Chondrocyte (in vitro differentiated cells): ENCODE data around the gene TSPYL2. TPM values are rescaled to one million over a fixed set of nuclear protein-coding genes. Genes with fewer than 3 reads are reported as not detected.

Experiments used
- DNase-seq: peaks from one replicate; pipeline ENCODE4 v3.0.0; 2021; ENCODE audit warnings: mixed read lengths, low spot score
- H3K27ac Mint-ChIP-seq: one replicate; pipeline ENCODE4 v1.8.0; 2021; ENCODE audit warnings: mild to moderate bottlenecking, moderate library complexity, mixed read lengths; ENCODE audit not compliant: unreplicated experiment
- H3K27me3 Mint-ChIP-seq: 2 replicates; pipeline ENCODE4 v1.8.0; 2021; ENCODE audit warnings: low read depth, mixed read lengths
- H3K36me3 Mint-ChIP-seq: 2 replicates; pipeline ENCODE4 v1.8.0; 2021; ENCODE audit warnings: low read depth, mixed read lengths
- H3K4me1 Mint-ChIP-seq: 2 replicates; pipeline ENCODE4 v1.8.0; 2021; ENCODE audit warnings: low read depth, mild to moderate bottlenecking, mixed read lengths
- H3K4me3 Mint-ChIP-seq: one replicate; pipeline ENCODE4 v1.8.0; 2021; ENCODE audit warnings: mild to moderate bottlenecking, moderate library complexity, mixed read lengths; ENCODE audit not compliant: unreplicated experiment
- H3K9me3 Mint-ChIP-seq: 2 replicates; pipeline ENCODE4 v1.8.0; 2021; ENCODE audit warnings: low read depth, mixed read lengths
- long read RNA-seq: library from polyadenylated mRNA; stranded (forward); transcript quantifications from one replicate; pipeline ENCODE4 v2.0.0, GENCODE V29; 2021
- total RNA-seq: library from RNA; stranded (reverse); gene quantifications from 3 replicates; pipeline ENCODE4 v1.2.1, GENCODE V29; 2021
- TF ChIP-seq, protein P1 (sequence below): fragments of 200-600 bp; sonication (generic); IDR thresholded peaks from 2 replicates; pipeline ENCODE4 v1.5.0; 2021; ENCODE audit warnings: antibody characterized with exemption, mild to moderate bottlenecking, moderate library complexity

The TSPYL2 gene
- 25.9 to 42.5 TPM (median 29.8 TPM) in 3 replicates for total RNA-seq
- long read RNA-seq, transcript TSPYL2-201 (7 exons, 2,815 nt), result major isoform, 53 of 91 reads
- long read RNA-seq, partial matches to known transcripts, result 2 of 91 reads
- long read RNA-seq, other reads (novel, unspliced or antisense), result 36 of 91 reads

DNA sequence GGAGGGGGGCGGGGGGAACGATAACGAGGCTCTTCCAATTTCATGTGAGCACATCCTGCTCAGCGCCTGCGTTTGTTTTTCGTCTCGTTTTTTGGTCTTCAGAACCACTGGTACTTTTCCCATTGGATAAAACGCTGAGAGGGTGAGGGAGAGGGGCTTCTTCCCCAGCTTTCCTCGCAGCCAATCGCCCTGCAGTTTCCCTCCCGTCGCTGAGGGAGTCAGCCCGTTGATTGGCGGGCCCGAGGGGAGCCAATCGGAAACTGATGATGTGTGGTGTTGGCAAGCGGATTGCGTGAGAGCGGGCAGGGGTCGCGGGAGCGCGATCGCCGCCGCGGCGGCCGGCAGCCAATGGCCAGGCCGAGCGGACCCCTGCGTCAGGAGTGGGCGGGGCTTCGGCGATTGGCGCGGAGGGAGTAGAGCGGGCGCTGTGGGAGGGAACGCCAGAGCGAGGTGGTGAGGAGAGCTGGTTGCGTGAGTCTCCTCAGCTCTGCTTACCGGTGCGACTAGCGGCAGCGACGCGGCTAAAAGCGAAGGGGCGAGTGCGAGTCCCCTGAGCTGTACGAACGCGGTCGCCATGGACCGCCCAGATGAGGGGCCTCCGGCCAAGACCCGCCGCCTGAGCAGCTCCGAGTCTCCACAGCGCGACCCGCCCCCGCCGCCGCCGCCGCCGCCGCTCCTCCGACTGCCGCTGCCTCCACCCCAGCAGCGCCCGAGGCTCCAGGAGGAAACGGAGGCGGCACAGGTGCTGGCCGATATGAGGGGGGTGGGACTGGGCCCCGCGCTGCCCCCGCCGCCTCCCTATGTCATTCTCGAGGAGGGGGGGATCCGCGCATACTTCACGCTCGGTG is at the start of gene TSPYL2:
Gene TSPYL2 (plus strand): TSS at position 443 of the 848 bp plus-strand sequence. CDS start 132 bp downstream, at position 575.
- Mint-ChIP-seq H3K36me3 (peaks cover 11% of the 10 kb centered on the region), H3K4me1 (peaks cover 39% of the 10 kb centered on the region), H3K9me3 (peaks cover 7% of the 10 kb centered on the region), H3K27me3 (no peaks in the 10 kb centered on the region), H3K27ac (peak within 1 kb of the TSS; percentile 91), H3K4me3 (peak within 1 kb of the TSS; percentile 83)
- DNase-seq, result peak; percentile 97
- TF ChIP-seq, protein P1, sequence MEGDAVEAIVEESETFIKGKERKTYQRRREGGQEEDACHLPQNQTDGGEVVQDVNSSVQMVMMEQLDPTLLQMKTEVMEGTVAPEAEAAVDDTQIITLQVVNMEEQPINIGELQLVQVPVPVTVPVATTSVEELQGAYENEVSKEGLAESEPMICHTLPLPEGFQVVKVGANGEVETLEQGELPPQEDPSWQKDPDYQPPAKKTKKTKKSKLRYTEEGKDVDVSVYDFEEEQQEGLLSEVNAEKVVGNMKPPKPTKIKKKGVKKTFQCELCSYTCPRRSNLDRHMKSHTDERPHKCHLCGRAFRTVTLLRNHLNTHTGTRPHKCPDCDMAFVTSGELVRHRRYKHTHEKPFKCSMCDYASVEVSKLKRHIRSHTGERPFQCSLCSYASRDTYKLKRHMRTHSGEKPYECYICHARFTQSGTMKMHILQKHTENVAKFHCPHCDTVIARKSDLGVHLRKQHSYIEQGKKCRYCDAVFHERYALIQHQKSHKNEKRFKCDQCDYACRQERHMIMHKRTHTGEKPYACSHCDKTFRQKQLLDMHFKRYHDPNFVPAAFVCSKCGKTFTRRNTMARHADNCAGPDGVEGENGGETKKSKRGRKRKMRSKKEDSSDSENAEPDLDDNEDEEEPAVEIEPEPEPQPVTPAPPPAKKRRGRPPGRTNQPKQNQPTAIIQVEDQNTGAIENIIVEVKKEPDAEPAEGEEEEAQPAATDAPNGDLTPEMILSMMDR, result no peak

DNA sequence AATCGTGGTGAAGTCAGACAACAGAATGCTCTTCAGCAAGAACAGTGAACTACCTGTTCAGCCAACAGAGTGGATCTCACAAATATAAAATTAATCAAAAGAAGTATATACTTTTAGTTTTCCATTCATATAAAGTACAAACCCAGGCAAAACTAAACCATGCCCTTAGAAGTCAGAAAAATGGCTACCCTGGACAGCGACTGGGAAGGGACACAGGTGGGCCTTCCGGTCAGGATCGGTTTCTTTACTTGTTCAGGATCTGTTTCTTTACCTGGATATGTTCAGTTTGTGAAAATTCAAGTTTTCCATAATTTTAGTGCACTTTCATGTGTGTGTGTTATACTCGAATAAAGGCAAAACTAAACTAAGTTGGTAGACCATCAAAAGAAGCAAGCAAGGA is 46.0 kb upstream of the TSPYL2 start:
- H3K27ac Mint-ChIP-seq, result no peak overlapping the region
- DNase-seq, result no peak
- no peak overlapping the region for H3K4me3 Mint-ChIP-seq
- no peaks in the 10 kb centered on the region for H3K4me1 Mint-ChIP-seq
- TF ChIP-seq, protein P1, result no peak
- peaks cover 12% of the 10 kb centered on the region for H3K27me3 Mint-ChIP-seq
- H3K9me3 Mint-ChIP-seq, result peaks cover 6% of the 10 kb centered on the region
- H3K36me3 Mint-ChIP-seq, result no peaks in the 10 kb centered on the region

DNA sequence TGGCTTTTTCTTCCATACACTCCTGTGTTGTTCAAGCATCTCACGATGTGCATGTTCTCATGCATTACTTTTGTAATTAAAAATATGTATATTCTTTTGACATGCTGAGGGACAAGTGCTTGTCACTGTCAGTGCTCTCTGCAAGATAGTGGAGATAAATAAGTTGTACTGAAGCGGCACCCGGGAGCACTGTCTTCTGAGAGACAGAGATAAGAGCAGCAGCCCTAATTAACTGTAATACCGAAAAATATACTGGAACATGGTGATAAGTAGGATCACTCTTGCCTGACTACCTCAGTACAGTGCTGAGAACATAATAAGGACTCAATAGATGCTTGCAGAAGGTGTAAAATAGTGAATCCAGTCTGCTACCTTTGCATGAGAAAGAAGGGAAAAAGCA is 42.9 kb upstream of the TSPYL2 start:
- no peak for DNase-seq
- Mint-ChIP-seq H3K9me3 (peaks cover 6% of the 10 kb centered on the region), H3K27ac (no peak overlapping the region), H3K4me3 (no peak overlapping the region), H3K4me1 (no peaks in the 10 kb centered on the region), H3K27me3 (peaks cover 12% of the 10 kb centered on the region), H3K36me3 (no peaks in the 10 kb centered on the region)
- TF ChIP-seq, protein P1, result no peak

DNA sequence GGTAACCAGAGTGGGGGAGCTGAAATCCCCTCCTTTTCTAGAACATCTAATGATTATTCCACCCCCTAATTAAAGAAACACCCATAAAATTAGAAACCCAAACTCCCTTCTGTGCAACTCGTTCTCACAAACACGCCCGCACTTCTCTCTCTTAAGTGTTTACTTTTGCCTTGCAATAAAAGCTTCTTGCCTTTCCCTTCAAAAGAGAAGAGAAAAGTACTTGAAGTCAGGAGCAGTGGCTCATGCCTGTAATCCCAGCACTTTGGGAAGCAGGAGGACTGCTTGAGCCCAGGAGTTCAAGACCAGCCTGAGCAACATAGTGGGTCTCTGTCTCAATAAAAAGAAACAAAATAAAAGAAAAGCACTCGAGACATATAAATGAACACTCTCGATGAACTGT is 37.2 kb upstream of the TSPYL2 start:
- no peak overlapping the region for H3K4me3 Mint-ChIP-seq
- no peaks in the 10 kb centered on the region for H3K36me3 Mint-ChIP-seq
- peaks cover 5% of the 10 kb centered on the region for H3K4me1 Mint-ChIP-seq
- H3K9me3 Mint-ChIP-seq, result no peaks in the 10 kb centered on the region
- TF ChIP-seq, protein P1, result no peak
- no peak for DNase-seq
- H3K27me3 Mint-ChIP-seq, result no peaks in the 10 kb centered on the region
- H3K27ac Mint-ChIP-seq, result no peak overlapping the region

DNA sequence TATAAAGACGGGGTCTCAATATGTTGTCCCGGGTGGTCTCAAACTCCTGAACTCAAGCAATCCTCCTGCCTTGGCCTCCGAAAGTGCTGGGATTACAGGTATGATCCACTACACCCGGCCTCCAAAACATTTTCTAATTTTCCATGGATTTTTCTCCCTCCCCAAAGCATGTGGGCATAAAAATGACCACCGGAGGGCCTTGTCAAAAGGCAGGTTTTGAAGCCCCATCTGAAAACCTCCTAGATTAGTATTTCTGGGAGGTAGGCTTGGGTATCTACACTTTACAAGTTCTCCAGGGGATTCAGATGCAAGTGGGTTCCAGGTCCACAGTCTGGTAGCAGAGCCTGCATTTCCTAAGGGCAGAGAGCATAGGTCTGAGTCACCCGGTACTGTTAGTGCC is 34.9 kb upstream of the TSPYL2 start:
- no peak overlapping the region for H3K27ac Mint-ChIP-seq
- TF ChIP-seq, protein P1, result peak; percentile 63
- H3K4me3 Mint-ChIP-seq, result no peak overlapping the region
- peaks cover 5% of the 10 kb centered on the region for H3K4me1 Mint-ChIP-seq
- H3K27me3 Mint-ChIP-seq, result no peaks in the 10 kb centered on the region
- H3K9me3 Mint-ChIP-seq, result no peaks in the 10 kb centered on the region
- H3K36me3 Mint-ChIP-seq, result no peaks in the 10 kb centered on the region
- no peak for DNase-seq
